AG08395 (cell line): ENCODE measurements around the gene SS18L1.

Experiments
- DNase-seq: peaks from one replicate; pipeline ENCODE4 v3.0.0; 2012; ENCODE audit warnings: mixed read lengths, low spot score

SS18L1 gene

DNA sequence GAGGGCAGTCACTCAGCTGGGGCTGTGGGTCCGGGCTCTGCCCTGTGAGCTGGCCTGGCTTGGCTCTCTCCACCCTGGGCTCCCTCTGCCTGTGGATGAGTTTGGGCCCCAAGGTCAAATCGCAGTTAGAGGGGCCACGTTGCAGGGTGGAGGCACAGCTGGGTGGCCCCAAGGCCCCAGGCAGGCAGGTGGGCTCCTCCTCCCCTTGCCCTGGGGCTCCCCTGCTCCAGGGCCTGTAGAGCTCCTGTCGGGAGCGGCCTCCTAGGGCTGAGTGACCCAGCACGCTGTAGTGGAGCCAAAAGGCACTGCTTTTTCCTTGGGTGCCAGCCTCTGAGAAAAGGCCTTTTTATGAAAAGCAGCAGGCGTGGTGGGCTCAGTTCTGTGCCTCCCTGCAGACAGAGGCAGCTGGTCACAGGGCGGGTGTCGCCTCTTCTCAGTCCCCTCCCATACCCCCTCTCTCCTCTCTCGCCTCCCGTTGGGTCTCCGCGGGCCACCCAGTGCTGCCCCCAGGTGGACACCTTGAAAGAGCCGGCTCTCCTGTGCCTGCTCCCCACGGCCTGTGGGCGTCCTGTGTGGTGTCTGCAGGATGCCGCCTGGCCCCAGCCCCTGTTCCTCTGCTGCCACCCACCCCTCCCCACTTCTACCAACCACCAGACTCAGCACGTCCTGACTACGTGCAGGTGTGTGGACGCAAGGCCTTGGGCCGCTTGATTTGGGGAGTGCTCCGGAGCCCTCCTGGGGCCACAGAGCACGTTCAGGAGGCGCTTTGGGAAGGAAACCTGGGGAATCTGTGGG is 13.2 kb downstream of the SS18L1 start:
- DNase-seq, result peak; percentile 78

GRCh38 chr20:62157387-62158087 is 14.0 kb downstream of the SS18L1 start:
- no peak for DNase-seq

- DNase-seq, result no peak
Observed at GRCh38 chr20:62158088-62158400, 14.5 kb downstream of the SS18L1 start.

DNA sequence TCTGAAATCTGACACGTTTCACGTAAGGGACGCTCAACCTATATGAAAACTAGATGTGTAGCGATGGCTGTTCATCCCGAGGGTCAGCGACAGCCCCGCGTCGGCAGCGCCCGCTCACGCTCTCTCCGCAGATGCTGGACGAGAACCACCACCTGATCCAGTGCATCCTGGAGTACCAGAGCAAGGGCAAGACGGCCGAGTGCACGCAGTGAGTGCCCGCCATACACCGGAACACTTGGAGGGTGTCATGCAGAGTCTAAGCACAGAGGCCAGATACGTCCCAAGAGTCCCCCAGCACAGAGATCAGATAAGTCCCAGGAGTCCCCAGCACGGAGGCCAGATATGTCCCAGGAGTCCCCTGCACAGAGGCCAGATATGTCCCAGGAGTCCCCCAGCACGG is 15.0 kb downstream of the SS18L1 start:
- DNase-seq, result no peak

GRCh38 chr20:62159052-62159451 is 15.5 kb downstream of the SS18L1 start:
- DNase-seq, result no peak

GRCh38 chr20:62159839-62160238 is 16.3 kb downstream of the SS18L1 start:
- DNase-seq, result peak; percentile 24

- DNase-seq, result no peak
Observed at GRCh38 chr20:62160253-62160652, 16.7 kb downstream of the SS18L1 start.

GRCh38 chr20:62160876-62161275 is 17.3 kb downstream of the SS18L1 start:
- DNase-seq, result no peak

DNA sequence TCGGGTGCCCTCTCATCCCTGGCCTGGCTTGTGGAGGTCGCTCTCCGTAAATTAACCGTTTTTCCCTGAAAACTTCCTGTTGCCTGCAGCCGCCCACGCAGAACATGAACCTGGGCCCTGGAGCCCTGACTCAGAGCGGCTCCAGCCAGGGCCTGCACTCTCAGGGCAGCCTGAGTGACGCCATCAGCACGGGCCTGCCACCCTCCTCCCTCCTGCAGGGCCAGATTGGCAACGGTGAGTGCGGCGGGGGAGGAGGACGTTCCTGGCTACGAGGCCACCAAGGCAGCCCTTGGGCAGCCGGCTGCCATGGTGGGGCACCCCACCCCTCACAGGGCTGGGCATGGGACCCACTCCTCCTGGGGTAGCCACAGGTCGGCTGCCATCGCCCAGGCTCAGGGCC is 17.8 kb downstream of the SS18L1 start:
- no peak for DNase-seq

DNA sequence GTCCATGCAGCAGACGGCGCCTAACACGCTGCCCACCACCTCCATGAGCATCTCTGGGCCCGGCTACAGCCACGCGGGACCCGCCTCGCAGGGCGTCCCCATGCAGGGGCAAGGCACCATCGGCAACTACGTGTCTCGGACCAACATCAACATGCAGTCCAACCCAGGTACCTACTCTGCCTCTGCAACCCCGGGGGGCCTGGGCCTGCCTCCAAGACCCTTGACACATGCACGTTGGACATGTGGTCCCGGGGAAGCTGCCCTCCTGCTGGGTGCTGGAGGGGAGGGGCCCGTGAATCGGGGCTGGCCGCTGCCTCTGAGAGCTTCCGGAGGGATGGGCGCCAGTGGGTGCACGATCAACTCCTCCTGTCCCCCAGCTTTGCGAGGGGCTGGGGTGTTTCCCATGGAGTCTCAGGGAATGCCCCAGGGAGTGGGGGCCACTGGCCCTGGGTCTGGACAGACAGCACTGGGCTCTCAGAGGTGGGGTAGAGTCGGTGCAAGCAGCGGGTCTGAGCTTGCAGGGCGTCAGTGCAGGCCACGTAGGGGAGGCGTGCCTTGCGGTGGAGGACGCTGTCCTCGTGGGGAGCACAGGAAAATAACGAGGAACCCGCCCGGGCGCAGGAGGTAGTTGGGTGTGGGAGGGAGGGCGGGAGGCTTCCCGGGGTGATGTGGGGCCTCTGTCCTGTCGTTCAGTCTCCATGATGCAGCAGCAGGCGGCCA is 19.4 kb downstream of the SS18L1 start:
- no peak for DNase-seq

- no peak for DNase-seq
Observed at GRCh38 chr20:62163485-62163865, 19.9 kb downstream of the SS18L1 start.

- no peak for DNase-seq
Observed at GRCh38 chr20:62163986-62164762, 20.6 kb downstream of the SS18L1 start.

DNA sequence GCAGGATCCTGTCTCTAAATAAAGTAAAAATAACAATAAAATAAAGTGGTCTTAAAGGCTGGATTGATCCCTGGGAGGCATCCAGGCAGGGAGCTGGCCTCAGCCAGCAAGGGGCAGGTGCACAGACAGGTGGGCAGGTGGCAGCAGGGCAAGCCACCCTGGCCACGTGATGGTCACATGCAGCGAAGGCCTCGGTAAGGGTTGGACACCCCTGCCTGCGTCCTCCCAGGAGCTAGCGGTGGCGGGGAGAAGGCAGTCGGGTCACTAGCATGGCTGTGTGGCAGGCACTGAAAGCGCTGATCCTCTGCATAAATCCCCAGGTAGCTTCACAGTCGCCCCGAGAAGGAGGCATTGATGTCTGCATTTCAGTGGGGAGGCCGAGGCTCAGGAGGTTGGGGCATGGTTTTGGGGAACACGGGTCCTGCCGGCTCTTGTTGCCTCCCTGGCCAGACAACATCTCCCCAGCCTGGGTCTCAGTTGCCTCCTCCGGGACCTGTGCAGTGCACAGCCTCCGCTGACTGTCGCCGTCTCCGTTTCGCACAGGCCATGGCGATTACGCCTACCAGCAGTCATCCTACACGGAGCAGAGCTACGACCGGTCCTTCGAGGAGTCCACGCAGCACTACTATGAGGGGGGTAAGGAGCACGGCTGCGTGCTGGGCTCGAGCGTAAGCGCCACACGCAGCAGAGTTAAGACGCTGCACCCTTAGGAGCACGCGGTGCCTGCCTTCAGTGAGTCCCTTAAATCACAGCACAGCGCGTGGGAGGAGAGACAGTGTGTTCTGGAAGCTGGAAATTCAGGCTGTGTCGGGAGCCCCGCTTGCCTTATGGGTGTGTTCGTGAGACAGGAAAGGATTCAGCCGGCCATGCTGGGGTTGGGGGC is 21.6 kb downstream of the SS18L1 start:
- no peak for DNase-seq

DNA sequence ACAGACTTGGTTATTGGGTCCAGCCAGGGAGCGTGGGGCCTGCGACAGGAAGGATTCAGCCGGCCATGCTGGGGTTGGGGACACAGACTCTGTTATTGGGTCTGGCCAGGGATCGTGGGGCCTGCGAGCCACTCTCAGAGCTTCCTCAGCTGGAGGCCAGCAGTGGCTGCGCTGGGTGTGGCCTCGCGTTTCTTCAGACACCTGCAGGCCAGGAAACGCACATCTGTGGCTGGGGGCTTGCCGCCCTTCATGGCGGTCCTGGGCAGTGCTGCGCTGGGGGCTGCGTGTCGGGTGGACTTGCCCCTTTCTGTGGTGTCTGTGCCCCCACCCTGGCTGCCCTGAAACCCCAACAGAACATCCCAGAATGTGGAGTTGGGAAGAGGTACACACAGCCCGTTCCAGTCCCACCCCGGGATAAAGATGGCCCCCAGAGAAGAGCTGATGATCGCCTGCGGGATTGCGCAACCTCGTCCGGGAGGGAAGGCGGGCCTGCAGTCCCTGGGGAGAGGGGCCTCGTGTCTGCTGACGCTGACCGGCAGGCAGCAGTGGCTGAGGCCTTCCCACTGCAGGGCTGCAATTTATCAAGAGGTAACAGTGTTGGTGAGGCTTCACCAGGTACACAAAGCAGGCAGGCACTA is 22.3 kb downstream of the SS18L1 start:
- DNase-seq, result peak; percentile 36

- DNase-seq, result no peak
Observed at GRCh38 chr20:62167474-62167873, 23.9 kb downstream of the SS18L1 start.

DNA sequence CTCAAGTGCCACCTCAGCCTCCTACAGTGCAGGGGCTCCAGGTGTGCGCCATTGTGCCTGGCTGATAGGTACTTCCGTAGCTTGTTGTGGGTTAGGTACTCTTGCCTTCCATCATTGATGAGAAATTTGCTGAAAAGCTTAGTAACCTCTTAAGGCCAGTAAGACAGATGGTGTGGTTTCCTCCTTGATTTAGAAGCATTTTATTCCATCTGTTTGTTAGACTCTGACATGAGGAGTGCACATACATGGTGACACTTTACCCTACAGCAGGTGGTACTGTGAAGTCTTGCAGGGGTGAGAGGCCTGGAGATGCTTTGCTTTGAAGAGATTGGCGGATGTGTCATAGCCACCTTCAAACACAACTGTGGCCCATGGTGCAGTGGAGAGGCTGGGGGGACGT is 24.5 kb downstream of the SS18L1 start:
- DNase-seq, result no peak

GRCh38 chr20:62168890-62169435 is 25.4 kb downstream of the SS18L1 start:
- no peak for DNase-seq

DNA sequence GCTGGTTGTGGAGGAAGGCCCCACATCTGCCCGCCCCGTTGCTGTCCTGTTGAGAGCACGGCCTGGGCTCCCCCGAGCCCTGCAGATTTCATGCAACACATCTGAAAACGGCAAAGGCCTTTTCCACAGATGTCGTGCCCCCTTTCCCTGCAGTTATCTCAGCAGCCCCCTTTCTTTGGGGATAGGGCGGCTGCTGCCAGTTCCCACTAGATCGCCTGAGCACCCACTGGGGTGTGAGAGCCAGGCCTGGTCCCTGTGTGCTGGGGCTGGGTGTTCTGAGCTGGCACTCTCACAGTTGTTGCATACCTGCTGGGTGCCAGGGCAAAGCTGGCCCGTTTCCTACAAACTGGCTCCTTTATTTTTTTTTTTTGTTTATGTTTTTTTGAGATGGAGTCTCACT is 27.0 kb downstream of the SS18L1 start:
- DNase-seq, result no peak

GRCh38 chr20:62171245-62171644 is 27.7 kb downstream of the SS18L1 start:
- no peak for DNase-seq

GRCh38 chr20:62172666-62173065 is 29.1 kb downstream of the SS18L1 start:
- no peak for DNase-seq
